Caco-2 (cell line): ENCODE measurements around the gene MCTP1. TPM values are rescaled to one million over a fixed set of nuclear protein-coding genes. Genes with fewer than 3 reads are reported as not detected.

Experiments used
- BruUV-seq: library from RNA; stranded (reverse); fragments of 400-500 nt; replicated peaks from 2 replicates; lab custom pipeline; 2021; lab: Mats Ljungman, UMichigan
- CTCF ChIA-PET: fragments of 300-600 bp; sonication (Branson Sonifier 250); formaldehyde crosslinking; loops from one replicate; lab custom pipeline; 2022; ENCODE audit warnings: antibody characterized with exemption; lab: Charles Lee
- POLR2A ChIA-PET: fragments of 300-600 bp; sonication (Branson Sonifier 250); formaldehyde crosslinking; loops from one replicate; lab custom pipeline; 2022; ENCODE audit warnings: antibody characterized with exemption; lab: Charles Lee
- DNase-seq, 2 experiments: peaks; one replicate each; pipeline versions ENCODE4 v3.0.0 to v3.0.0-alpha.2; 2020 to 2022
- H3K27me3 ChIP-seq: replicated peaks from 2 replicates; pipeline ENCODE4 v1.6.0; 2011; ENCODE audit warnings: low read length; ENCODE audit not compliant: control insufficient read depth, insufficient read depth
- H3K36me3 ChIP-seq: 2 replicates; pipeline ENCODE4 v1.5.1; 2011; ENCODE audit warnings: low read length; ENCODE audit not compliant: control insufficient read depth, insufficient read depth
- H3K4me1 ChIP-seq: fragments of 250-450 bp; sonication (Bioruptor Pico); 2 replicates; pipeline ENCODE4 v1.5.1; 2020; ENCODE audit warnings: mild to moderate bottlenecking
- H3K4me3 ChIP-seq: 2 replicates; pipeline ENCODE4 v1.5.1; 2011; ENCODE audit warnings: low read depth, mild to moderate bottlenecking, control low read depth, low read length
- H3K9me3 ChIP-seq: fragments of 250-450 bp; sonication (Bioruptor Pico); 2 replicates; pipeline ENCODE4 v1.5.1; 2020; ENCODE audit warnings: mild to moderate bottlenecking, moderate library complexity
- H3K27ac Mint-ChIP-seq: one replicate; pipeline ENCODE4 v1.8.0; 2022; ENCODE audit warnings: mixed read lengths; ENCODE audit not compliant: unreplicated experiment
- H3K27me3 Mint-ChIP-seq: one replicate; pipeline ENCODE4 v1.8.0; 2022; ENCODE audit warnings: mixed read lengths; ENCODE audit not compliant: insufficient read depth, unreplicated experiment
- H3K36me3 Mint-ChIP-seq: one replicate; pipeline ENCODE4 v1.8.0; 2022; ENCODE audit warnings: mild to moderate bottlenecking, mixed read lengths; ENCODE audit not compliant: insufficient read depth, unreplicated experiment
- H3K4me1 Mint-ChIP-seq: one replicate; pipeline ENCODE4 v1.8.0; 2022; ENCODE audit warnings: low read depth, mixed read lengths; ENCODE audit not compliant: unreplicated experiment
- H3K4me3 Mint-ChIP-seq: one replicate; pipeline ENCODE4 v1.8.0; 2022; ENCODE audit warnings: mild to moderate bottlenecking, moderate library complexity, mixed read lengths; ENCODE audit not compliant: unreplicated experiment
- H3K9me3 Mint-ChIP-seq: one replicate; pipeline ENCODE4 v1.8.0; 2022; ENCODE audit warnings: mixed read lengths; ENCODE audit not compliant: unreplicated experiment
- CTCF ChIP-seq, 2 experiments: fragments of 200-600 bp in 1 of 2; IDR thresholded peaks; 1 replicate in 1 of 2; 2 replicates in 1 of 2; pipeline versions ENCODE4 v1.5.1 to v1.8.0; 2011 to 2022; ENCODE audit warnings: antibody characterized with exemption in 1 of 2, control low read depth in 1 of 2, inconsistent platforms in 1 of 2, low read depth in 1 of 2, low read length in 1 of 2, mild to moderate bottlenecking in 1 of 2, moderate library complexity in 1 of 2; ENCODE audit not compliant: insufficient read depth in 1 of 2, severe bottlenecking in 1 of 2, unreplicated experiment in 1 of 2
- intact Hi-C: fragments of 100-400 bp; cut with micrococcal nuclease; formaldehyde crosslinking; loops from one replicate; pipeline ENCODE4 v1.10.0; 2022; ENCODE audit not compliant: unreplicated experiment
- total RNA-seq: library from RNA; stranded (reverse); gene quantifications from 2 replicates; pipeline ENCODE4 v1.2.3, GENCODE V29; 2022

The MCTP1 gene
- total RNA-seq, 1 experiment from 2014 or later, result 3.2 TPM

DNA sequence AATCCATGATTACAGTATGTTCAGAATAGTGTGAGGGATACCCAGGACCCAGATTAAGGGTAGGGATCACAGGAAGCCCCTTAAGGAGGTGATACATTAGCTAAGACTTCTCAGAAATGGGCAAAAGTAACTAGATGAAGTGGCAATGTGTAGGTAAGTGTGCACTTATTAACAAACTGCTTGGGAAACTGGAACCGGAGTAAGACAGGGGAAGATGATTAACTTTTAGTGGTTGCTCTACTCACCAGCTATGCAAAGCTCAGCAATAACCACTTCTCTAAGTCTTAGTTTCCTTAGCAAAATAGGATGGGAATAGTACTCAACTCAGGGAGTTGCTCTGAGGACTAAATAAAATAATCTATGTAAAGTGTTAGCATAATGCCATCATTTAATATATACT is 182.2 kb downstream of the MCTP1 start:
- H3K9me3 ChIP-seq, result no peaks in the 10 kb centered on the region
- intact Hi-C loops, result no loop called here
- BruUV-seq, result no TSS peak
- no peaks in the 10 kb centered on the region for H3K9me3 Mint-ChIP-seq
- H3K36me3 Mint-ChIP-seq, result no peaks in the 10 kb centered on the region
- H3K4me3 Mint-ChIP-seq, result no peak overlapping the region
- no peak overlapping the region for H3K27ac Mint-ChIP-seq
- H3K27me3 ChIP-seq, result no peaks in the 10 kb centered on the region
- DNase-seq, result no peak
- no peaks in the 10 kb centered on the region for H3K4me1 Mint-ChIP-seq
- TF ChIP-seq CTCF (IDR thresholded peaks at IDR 0.05; ENCODE audit: insufficient read depth in 1 of 2, low read depth in 1 of 2, low read length in 1 of 2, severe bottlenecking in 1 of 2, unreplicated experiment in 1 of 2), result no peak
- no peaks in the 10 kb centered on the region for H3K4me1 ChIP-seq
- no peaks in the 10 kb centered on the region for H3K36me3 ChIP-seq
- ChIA-PET CTCF (no interaction called here), POLR2A (no interaction called here)
- H3K27me3 Mint-ChIP-seq, result no peaks in the 10 kb centered on the region
- no peak overlapping the region for H3K4me3 ChIP-seq

DNA sequence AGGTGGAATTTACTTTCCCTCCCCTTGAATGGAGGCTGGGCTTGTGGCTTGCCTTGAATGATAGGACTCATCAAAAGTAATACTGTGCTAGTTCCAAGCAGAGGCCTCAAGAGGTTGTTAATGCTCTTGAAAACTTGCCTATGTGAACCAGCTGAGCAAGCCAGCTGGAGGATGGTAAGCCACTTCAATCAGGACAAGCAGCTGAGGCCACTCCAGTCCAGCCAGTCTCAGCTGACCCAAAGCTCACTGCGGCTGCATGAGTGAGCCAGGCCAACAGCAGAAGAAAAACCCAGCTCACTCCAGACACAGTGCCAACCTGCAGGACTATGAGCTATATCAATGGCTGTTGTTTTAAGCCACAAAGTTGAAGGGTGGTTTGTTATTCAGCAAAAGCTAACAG is 182.8 kb downstream of the MCTP1 start:
- no peak for DNase-seq
- Mint-ChIP-seq H3K27me3 (no peaks in the 10 kb centered on the region), H3K9me3 (no peaks in the 10 kb centered on the region), H3K36me3 (no peaks in the 10 kb centered on the region), H3K4me1 (no peaks in the 10 kb centered on the region), H3K4me3 (no peak overlapping the region), H3K27ac (no peak overlapping the region)
- Histone ChIP-seq H3K4me1 (no peaks in the 10 kb centered on the region), H3K27me3 (no peaks in the 10 kb centered on the region), H3K4me3 (no peak overlapping the region), H3K36me3 (no peaks in the 10 kb centered on the region), H3K9me3 (no peaks in the 10 kb centered on the region)
- no peak for TF ChIP-seq CTCF (IDR thresholded peaks at IDR 0.05; ENCODE audit: insufficient read depth in 1 of 2, low read depth in 1 of 2, low read length in 1 of 2, severe bottlenecking in 1 of 2, unreplicated experiment in 1 of 2)
- ChIA-PET POLR2A (no interaction called here), CTCF (no interaction called here)
- no TSS peak for BruUV-seq
- intact Hi-C loops, result no loop called here

DNA sequence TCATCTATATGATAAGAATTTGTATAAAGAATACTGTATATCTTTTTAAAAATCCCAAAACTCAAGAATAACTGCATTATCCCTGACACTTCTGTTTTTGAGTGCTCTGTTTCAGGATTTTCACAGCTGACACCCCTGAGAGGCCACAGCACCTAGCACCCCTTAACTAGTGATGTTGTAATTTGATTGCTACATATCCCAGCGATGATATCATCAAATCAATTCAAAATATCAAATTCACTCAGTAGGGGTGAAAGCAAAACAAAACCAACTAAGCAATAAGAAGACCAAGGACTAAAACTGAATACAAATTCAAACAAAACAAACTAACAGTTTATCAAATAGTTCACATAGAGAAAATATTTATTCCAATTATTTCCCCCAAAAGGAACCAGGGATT is 184.3 kb downstream of the MCTP1 start:
- Histone ChIP-seq H3K36me3 (no peaks in the 10 kb centered on the region), H3K27me3 (no peaks in the 10 kb centered on the region), H3K4me1 (no peaks in the 10 kb centered on the region), H3K9me3 (no peaks in the 10 kb centered on the region), H3K4me3 (no peak overlapping the region)
- CTCF ChIA-PET, result no interaction called here
- POLR2A ChIA-PET, result no interaction called here
- H3K27me3 Mint-ChIP-seq, result no peaks in the 10 kb centered on the region
- H3K4me3 Mint-ChIP-seq, result no peak overlapping the region
- BruUV-seq, result no TSS peak
- no peaks in the 10 kb centered on the region for H3K36me3 Mint-ChIP-seq
- H3K4me1 Mint-ChIP-seq, result no peaks in the 10 kb centered on the region
- no peak overlapping the region for H3K27ac Mint-ChIP-seq
- intact Hi-C loops, result no loop called here
- DNase-seq, result no peak
- no peak for TF ChIP-seq CTCF (IDR thresholded peaks at IDR 0.05; ENCODE audit: insufficient read depth in 1 of 2, low read depth in 1 of 2, low read length in 1 of 2, severe bottlenecking in 1 of 2, unreplicated experiment in 1 of 2)
- no peaks in the 10 kb centered on the region for H3K9me3 Mint-ChIP-seq
